ENCODE results near the gene RALGPS1.

DNA sequence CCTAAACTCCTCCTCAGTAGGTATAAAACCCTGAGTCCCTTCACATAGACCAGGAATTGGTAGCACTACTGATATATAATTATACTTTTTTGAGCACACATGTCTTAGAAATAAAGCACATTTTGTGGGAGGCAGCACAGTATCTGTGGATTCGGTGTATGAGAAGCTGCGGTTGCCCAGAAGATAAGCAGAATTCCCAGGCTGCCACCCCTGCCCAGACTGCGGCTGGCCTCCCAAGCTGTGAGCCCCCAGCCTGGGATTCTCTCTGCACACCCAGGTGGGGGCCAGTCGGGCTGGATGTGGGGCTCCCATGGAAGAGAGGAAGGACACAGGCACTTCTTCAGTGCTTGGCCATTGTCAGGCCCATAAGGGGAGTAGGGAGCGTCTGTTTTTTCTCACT is 233.4 kb downstream of the RALGPS1 start:
- TF ChIP-seq EP300 (IDR thresholded peaks at IDR 0.05) (no peak), POLR2A (IDR thresholded peaks at IDR 0.05) (no peak)
- TF ChIP-seq, protein P1, sequence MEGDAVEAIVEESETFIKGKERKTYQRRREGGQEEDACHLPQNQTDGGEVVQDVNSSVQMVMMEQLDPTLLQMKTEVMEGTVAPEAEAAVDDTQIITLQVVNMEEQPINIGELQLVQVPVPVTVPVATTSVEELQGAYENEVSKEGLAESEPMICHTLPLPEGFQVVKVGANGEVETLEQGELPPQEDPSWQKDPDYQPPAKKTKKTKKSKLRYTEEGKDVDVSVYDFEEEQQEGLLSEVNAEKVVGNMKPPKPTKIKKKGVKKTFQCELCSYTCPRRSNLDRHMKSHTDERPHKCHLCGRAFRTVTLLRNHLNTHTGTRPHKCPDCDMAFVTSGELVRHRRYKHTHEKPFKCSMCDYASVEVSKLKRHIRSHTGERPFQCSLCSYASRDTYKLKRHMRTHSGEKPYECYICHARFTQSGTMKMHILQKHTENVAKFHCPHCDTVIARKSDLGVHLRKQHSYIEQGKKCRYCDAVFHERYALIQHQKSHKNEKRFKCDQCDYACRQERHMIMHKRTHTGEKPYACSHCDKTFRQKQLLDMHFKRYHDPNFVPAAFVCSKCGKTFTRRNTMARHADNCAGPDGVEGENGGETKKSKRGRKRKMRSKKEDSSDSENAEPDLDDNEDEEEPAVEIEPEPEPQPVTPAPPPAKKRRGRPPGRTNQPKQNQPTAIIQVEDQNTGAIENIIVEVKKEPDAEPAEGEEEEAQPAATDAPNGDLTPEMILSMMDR (IDR thresholded peaks at IDR 0.05) = no peak
